ENCODE data around the gene COL13A1.

COL13A1 gene

DNA sequence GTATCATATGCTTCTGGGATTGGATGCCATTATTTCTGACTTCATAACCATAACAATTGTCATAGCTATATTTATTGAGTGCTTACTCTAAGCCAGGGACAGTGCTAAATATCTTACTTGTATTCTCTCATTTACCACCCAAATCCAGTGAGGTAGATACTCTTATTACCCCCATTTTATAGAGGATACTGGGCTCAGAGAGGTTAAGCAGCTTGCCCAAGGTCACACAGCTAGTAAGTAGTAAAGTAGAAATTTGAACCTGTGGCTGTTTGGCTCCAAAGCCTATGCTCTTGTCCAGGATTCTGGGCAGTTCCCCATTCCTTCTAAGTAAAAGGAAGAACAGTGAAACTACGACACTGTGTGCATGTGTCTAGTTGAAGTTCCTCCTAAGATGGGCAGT is 56.5 kb downstream of the COL13A1 start:
- ATAC-seq (replicated peaks; ENCODE audit: extremely low read depth, poor library complexity, severe bottlenecking) (no peak), DNase-seq (ENCODE audit: low spot score in 2 of 2) (no peak)
- Mint-ChIP-seq H3K27me3 (peaks cover 54% of the 10 kb centered on the region), H3K9me3 (no peaks in the 10 kb centered on the region), H3K4me3 (no peak overlapping the region), H3K36me3 (ENCODE audit: insufficient read depth) (no peaks in the 10 kb centered on the region), H3K27ac (ENCODE audit: low read depth) (no peak overlapping the region), H3K4me1 (no peaks in the 10 kb centered on the region)

DNA sequence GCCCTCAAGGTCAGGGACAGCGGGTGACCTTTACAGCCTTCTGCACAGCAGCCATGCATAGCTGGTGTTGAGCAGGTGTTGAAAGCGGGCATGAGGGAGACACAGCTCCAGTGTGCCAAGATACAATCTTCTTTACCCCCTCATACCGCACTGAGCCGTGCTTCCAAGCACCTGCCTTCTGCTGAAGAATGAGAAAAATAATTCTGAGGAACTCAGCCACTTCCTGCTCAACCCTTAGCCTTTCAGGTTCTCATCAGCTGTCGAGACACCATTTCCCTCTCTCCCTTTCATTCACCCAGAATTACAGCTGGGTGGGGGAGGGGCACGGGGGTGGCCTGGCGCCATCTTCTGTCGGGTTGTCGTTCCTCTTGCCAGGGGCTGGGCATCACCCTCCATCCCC is 58.6 kb downstream of the COL13A1 start:
- H3K36me3 Mint-ChIP-seq (ENCODE audit: insufficient read depth) = no peaks in the 10 kb centered on the region
- DNase-seq (ENCODE audit: low spot score in 2 of 2) (no peak), ATAC-seq (replicated peaks; ENCODE audit: extremely low read depth, poor library complexity, severe bottlenecking) (no peak)
- no peak overlapping the region for H3K4me3 Mint-ChIP-seq
- H3K9me3 Mint-ChIP-seq = no peaks in the 10 kb centered on the region
- peaks cover 52% of the 10 kb centered on the region for H3K27me3 Mint-ChIP-seq
- H3K27ac Mint-ChIP-seq (ENCODE audit: low read depth) = no peak overlapping the region
- no peaks in the 10 kb centered on the region for H3K4me1 Mint-ChIP-seq

- Mint-ChIP-seq H3K27ac (ENCODE audit: low read depth) (no peak overlapping the region), H3K27me3 (peaks cover 52% of the 10 kb centered on the region), H3K9me3 (no peaks in the 10 kb centered on the region), H3K4me1 (no peaks in the 10 kb centered on the region), H3K4me3 (no peak overlapping the region), H3K36me3 (ENCODE audit: insufficient read depth) (no peaks in the 10 kb centered on the region)
- ATAC-seq (replicated peaks; ENCODE audit: extremely low read depth, poor library complexity, severe bottlenecking) = no peak
- no peak for DNase-seq (ENCODE audit: low spot score in 2 of 2)
These were observed 59.8 kb downstream of the COL13A1 start for GRCh38 chr10:69861251-69862240.

- ATAC-seq (replicated peaks; ENCODE audit: extremely low read depth, poor library complexity, severe bottlenecking) (no peak), DNase-seq (ENCODE audit: low spot score in 2 of 2) (no peak)
- Mint-ChIP-seq H3K9me3 (no peaks in the 10 kb centered on the region), H3K27ac (ENCODE audit: low read depth) (no peak overlapping the region), H3K36me3 (ENCODE audit: insufficient read depth) (no peaks in the 10 kb centered on the region), H3K4me1 (no peaks in the 10 kb centered on the region), H3K27me3 (peaks cover 46% of the 10 kb centered on the region), H3K4me3 (no peak overlapping the region)
These were observed 61.3 kb downstream of the COL13A1 start for GRCh38 chr10:69862882-69863530.

- ATAC-seq (replicated peaks; ENCODE audit: extremely low read depth, poor library complexity, severe bottlenecking) = no peak
- H3K4me1 Mint-ChIP-seq = no peaks in the 10 kb centered on the region
- no peaks in the 10 kb centered on the region for H3K9me3 Mint-ChIP-seq
- H3K27ac Mint-ChIP-seq (ENCODE audit: low read depth) = no peak overlapping the region
- H3K4me3 Mint-ChIP-seq = no peak overlapping the region
- no peak for DNase-seq (ENCODE audit: low spot score in 2 of 2)
- peaks cover 46% of the 10 kb centered on the region for H3K27me3 Mint-ChIP-seq
- no peaks in the 10 kb centered on the region for H3K36me3 Mint-ChIP-seq (ENCODE audit: insufficient read depth)
These were observed 61.9 kb downstream of the COL13A1 start for GRCh38 chr10:69863580-69863979.

GRCh38 chr10:69864321-69864720 is 62.6 kb downstream of the COL13A1 start:
- DNase-seq (ENCODE audit: low spot score in 2 of 2) (no peak), ATAC-seq (replicated peaks; ENCODE audit: extremely low read depth, poor library complexity, severe bottlenecking) (no peak)
- Mint-ChIP-seq H3K4me1 (no peaks in the 10 kb centered on the region), H3K9me3 (no peaks in the 10 kb centered on the region), H3K4me3 (no peak overlapping the region), H3K36me3 (ENCODE audit: insufficient read depth) (no peaks in the 10 kb centered on the region), H3K27me3 (peaks cover 46% of the 10 kb centered on the region), H3K27ac (ENCODE audit: low read depth) (no peak overlapping the region)

GRCh38 chr10:69865450-69865849 is 63.7 kb downstream of the COL13A1 start:
- no peaks in the 10 kb centered on the region for H3K36me3 Mint-ChIP-seq (ENCODE audit: insufficient read depth)
- H3K4me1 Mint-ChIP-seq = no peaks in the 10 kb centered on the region
- H3K4me3 Mint-ChIP-seq = no peak overlapping the region
- H3K9me3 Mint-ChIP-seq = no peaks in the 10 kb centered on the region
- no peak overlapping the region for H3K27ac Mint-ChIP-seq (ENCODE audit: low read depth)
- H3K27me3 Mint-ChIP-seq = peaks cover 44% of the 10 kb centered on the region
- DNase-seq (ENCODE audit: low spot score in 2 of 2) = no peak
- ATAC-seq (replicated peaks; ENCODE audit: extremely low read depth, poor library complexity, severe bottlenecking) = no peak

GRCh38 chr10:69866246-69866687 is 64.6 kb downstream of the COL13A1 start:
- ATAC-seq (replicated peaks; ENCODE audit: extremely low read depth, poor library complexity, severe bottlenecking) (no peak), DNase-seq (ENCODE audit: low spot score in 2 of 2) (no peak)
- H3K4me3 Mint-ChIP-seq = no peak overlapping the region
- no peaks in the 10 kb centered on the region for H3K4me1 Mint-ChIP-seq
- peaks cover 44% of the 10 kb centered on the region for H3K27me3 Mint-ChIP-seq
- H3K36me3 Mint-ChIP-seq (ENCODE audit: insufficient read depth) = no peaks in the 10 kb centered on the region
- no peak overlapping the region for H3K27ac Mint-ChIP-seq (ENCODE audit: low read depth)
- no peaks in the 10 kb centered on the region for H3K9me3 Mint-ChIP-seq

GRCh38 chr10:69866688-69867461 is 65.2 kb downstream of the COL13A1 start:
- Mint-ChIP-seq H3K36me3 (ENCODE audit: insufficient read depth) (no peaks in the 10 kb centered on the region), H3K27ac (ENCODE audit: low read depth) (no peak overlapping the region), H3K4me3 (no peak overlapping the region), H3K9me3 (no peaks in the 10 kb centered on the region), H3K4me1 (no peaks in the 10 kb centered on the region), H3K27me3 (peaks cover 44% of the 10 kb centered on the region)
- no peak for ATAC-seq (replicated peaks; ENCODE audit: extremely low read depth, poor library complexity, severe bottlenecking)
- DNase-seq (ENCODE audit: low spot score in 2 of 2) = no peak

GRCh38 chr10:69867699-69868558 is 66.2 kb downstream of the COL13A1 start:
- H3K36me3 Mint-ChIP-seq (ENCODE audit: insufficient read depth) = no peaks in the 10 kb centered on the region
- H3K4me3 Mint-ChIP-seq = no peak overlapping the region
- DNase-seq (ENCODE audit: low spot score in 2 of 2) (no peak), ATAC-seq (replicated peaks; ENCODE audit: extremely low read depth, poor library complexity, severe bottlenecking) (no peak)
- H3K9me3 Mint-ChIP-seq = no peaks in the 10 kb centered on the region
- H3K27me3 Mint-ChIP-seq = peaks cover 47% of the 10 kb centered on the region
- no peak overlapping the region for H3K27ac Mint-ChIP-seq (ENCODE audit: low read depth)
- H3K4me1 Mint-ChIP-seq = no peaks in the 10 kb centered on the region

DNA sequence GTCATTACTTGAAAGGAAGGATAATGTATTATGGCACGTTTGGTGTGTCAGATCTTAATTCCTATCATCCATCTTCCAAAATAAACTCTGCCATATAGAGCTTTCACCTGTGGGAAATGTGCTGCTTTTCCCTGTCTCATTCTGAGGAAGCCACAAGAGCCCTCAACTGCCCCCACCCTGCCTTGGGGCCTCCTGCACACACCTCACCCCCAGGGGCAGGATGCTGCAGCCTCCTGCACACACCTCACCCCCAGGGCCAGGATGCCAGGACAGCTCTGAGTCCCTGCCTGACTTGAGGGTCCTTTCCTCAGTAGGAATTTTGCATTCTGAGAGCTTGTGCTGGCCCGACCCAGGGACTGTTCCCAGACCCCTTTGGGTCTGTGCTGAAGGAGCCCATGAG is 67.1 kb downstream of the COL13A1 start:
- ATAC-seq (replicated peaks; ENCODE audit: extremely low read depth, poor library complexity, severe bottlenecking) (no peak), DNase-seq (ENCODE audit: low spot score in 2 of 2) (no peak)
- Mint-ChIP-seq H3K27ac (ENCODE audit: low read depth) (no peak overlapping the region), H3K27me3 (peaks cover 44% of the 10 kb centered on the region), H3K4me3 (no peak overlapping the region), H3K36me3 (ENCODE audit: insufficient read depth) (no peaks in the 10 kb centered on the region), H3K9me3 (no peaks in the 10 kb centered on the region), H3K4me1 (no peaks in the 10 kb centered on the region)
